Fibroblast of lung (primary cell): ENCODE data around the gene EPB41L1.

Experiments used
- CTCF ChIP-seq, 2 donors: IDR thresholded peaks in 1 of 2; conservative IDR thresholded peaks in 1 of 2; 1 replicate in 1 of 2; 2 replicates in 1 of 2; pipeline ENCODE4 v1.5.1; 2011 to 2012; ENCODE audit warnings: low read length in 2 of 2, control low read depth in 1 of 2, inconsistent platforms in 1 of 2, low read depth in 1 of 2, mild to moderate bottlenecking in 1 of 2
- EZH2 ChIP-seq: IDR thresholded peaks from 2 replicates; pipeline ENCODE4 v1.5.1; 2012; ENCODE audit warnings: low read length, control low read depth, mild to moderate bottlenecking; ENCODE audit errors: missing control alignments

GRCh38 chr20:36116807-36117441 lies 37.6 kb upstream of the EPB41L1 start:
- TF ChIP-seq CTCF (conservative IDR thresholded peaks at IDR 0.05 in 1 of 2, IDR thresholded peaks at IDR 0.05 in 1 of 2; ENCODE audit: low read depth in 1 of 2, low read length in 2 of 2) (no peak), EZH2 (no peak)
